ENCODE data around the gene MUS81.

MUS81 gene

GRCh38 chr11:65892661-65893317 lies 32.6 kb downstream of the MUS81 start:
- Histone ChIP-seq H3K9me3 (ENCODE audit: severe bottlenecking) (no peaks in the 10 kb centered on the region), H3K4me1 (ENCODE audit: insufficient read depth, poor library complexity, severe bottlenecking) (peaks cover 22% of the 10 kb centered on the region), H3K36me3 (ENCODE audit: low read depth) (peaks cover 52% of the 10 kb centered on the region), H3K4me3 (ENCODE audit: severe bottlenecking) (no peak overlapping the region), H3K27ac (ENCODE audit: poor library complexity, severe bottlenecking) (peak overlapping the region; percentile 96), H3K27me3 (ENCODE audit: insufficient read depth, poor library complexity, severe bottlenecking) (no peaks in the 10 kb centered on the region)
- TF ChIP-seq CTCF (IDR thresholded peaks at IDR 0.05; ENCODE audit: poor library complexity, severe bottlenecking): no peak
- DNase-seq (ENCODE audit: low spot score) (no peak), ATAC-seq (ENCODE audit: low read depth) (no peak)

GRCh38 chr11:65894034-65894591 lies 33.9 kb downstream of the MUS81 start:
- TF ChIP-seq CTCF (IDR thresholded peaks at IDR 0.05; ENCODE audit: poor library complexity, severe bottlenecking): no peak
- Histone ChIP-seq H3K4me1 (ENCODE audit: insufficient read depth, poor library complexity, severe bottlenecking) (peaks cover 27% of the 10 kb centered on the region), H3K36me3 (ENCODE audit: low read depth) (peaks cover 64% of the 10 kb centered on the region), H3K27me3 (ENCODE audit: insufficient read depth, poor library complexity, severe bottlenecking) (no peaks in the 10 kb centered on the region), H3K27ac (ENCODE audit: poor library complexity, severe bottlenecking) (peak overlapping the region; percentile 96), H3K4me3 (ENCODE audit: severe bottlenecking) (no peak overlapping the region), H3K9me3 (ENCODE audit: severe bottlenecking) (no peaks in the 10 kb centered on the region)
- ATAC-seq (ENCODE audit: low read depth): no peak
- no peak for DNase-seq (ENCODE audit: low spot score)

GRCh38 chr11:65895482-65895981 lies 35.3 kb downstream of the MUS81 start:
- Histone ChIP-seq H3K4me3 (ENCODE audit: severe bottlenecking) (no peak overlapping the region), H3K27ac (ENCODE audit: poor library complexity, severe bottlenecking) (peak overlapping the region; percentile 96)

GRCh38 chr11:65896034-65896999 lies 36.1 kb downstream of the MUS81 start:
- H3K36me3 ChIP-seq (ENCODE audit: low read depth): peaks cover 64% of the 10 kb centered on the region
- H3K27me3 ChIP-seq (ENCODE audit: insufficient read depth, poor library complexity, severe bottlenecking): no peaks in the 10 kb centered on the region
- ATAC-seq (ENCODE audit: low read depth): no peak
- peak overlapping the region; percentile 96 for H3K27ac ChIP-seq (ENCODE audit: poor library complexity, severe bottlenecking)
- no peak for TF ChIP-seq CTCF (IDR thresholded peaks at IDR 0.05; ENCODE audit: poor library complexity, severe bottlenecking)
- no peak overlapping the region for H3K4me3 ChIP-seq (ENCODE audit: severe bottlenecking)
- H3K4me1 ChIP-seq (ENCODE audit: insufficient read depth, poor library complexity, severe bottlenecking): peaks cover 22% of the 10 kb centered on the region
- no peaks in the 10 kb centered on the region for H3K9me3 ChIP-seq (ENCODE audit: severe bottlenecking)
- DNase-seq (ENCODE audit: low spot score): no peak

More at GRCh38 chr11:65895482-65895981, 35.3 kb downstream of the MUS81 start:
- Histone ChIP-seq H3K4me1 (ENCODE audit: insufficient read depth, poor library complexity, severe bottlenecking) (peaks cover 17% of the 10 kb centered on the region), H3K36me3 (ENCODE audit: low read depth) (peaks cover 64% of the 10 kb centered on the region), H3K27me3 (ENCODE audit: insufficient read depth, poor library complexity, severe bottlenecking) (no peaks in the 10 kb centered on the region), H3K9me3 (ENCODE audit: severe bottlenecking) (no peaks in the 10 kb centered on the region)
- DNase-seq (ENCODE audit: low spot score) (no peak), ATAC-seq (ENCODE audit: low read depth) (no peak)
- no peak for TF ChIP-seq CTCF (IDR thresholded peaks at IDR 0.05; ENCODE audit: poor library complexity, severe bottlenecking)
